ENCODE results near the gene NCAM1.

NCAM1 gene

DNA sequence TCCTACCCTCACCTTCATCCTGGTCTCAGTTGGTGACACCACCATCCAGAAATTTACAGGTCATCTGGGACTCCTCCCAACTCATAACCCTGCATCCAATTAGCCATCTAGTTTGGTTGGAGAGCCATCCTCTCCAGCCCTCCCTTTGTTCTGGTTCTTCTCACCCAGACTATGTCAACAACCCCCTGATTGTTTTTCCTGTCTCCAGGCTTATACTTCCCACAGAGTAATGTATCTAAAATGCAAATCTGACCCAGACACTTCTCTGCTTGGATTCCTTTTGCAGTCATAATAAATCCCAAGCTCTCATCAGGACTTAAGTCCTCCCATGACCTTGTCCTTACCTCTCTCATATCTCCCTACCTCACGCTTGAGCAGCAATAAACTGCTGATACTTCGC is 356.1 kb downstream of the NCAM1 start:
- Histone ChIP-seq H3K4me1 (ENCODE audit: low read length) (peaks cover 10% of the 10 kb centered on the region), H3K4me2 (ENCODE audit: low read depth, low read length) (no peak overlapping the region), H4K20me1 (ENCODE audit: insufficient read depth, low read length) (no peaks in the 10 kb centered on the region), H3F3A (ENCODE audit: insufficient read depth, low read length) (no peaks in the 10 kb centered on the region), H3K9me3 (replicated peaks; ENCODE audit: insufficient read depth, low read length) (no peaks in the 10 kb centered on the region), H3K27ac (ENCODE audit: low read length) (no peak overlapping the region), H3K4me3 (ENCODE audit: low read length) (no peak overlapping the region), H3K9ac (ENCODE audit: low read length) (no peak overlapping the region), H3K9me2 (replicated peaks; ENCODE audit: insufficient read depth, low read length) (no peaks in the 10 kb centered on the region), H2AFZ (ENCODE audit: low read length) (no peak overlapping the region), H3K36me3 (replicated peaks; ENCODE audit: insufficient read depth, low read length) (no peaks in the 10 kb centered on the region), H3K79me2 (ENCODE audit: low read length) (peaks cover 7% of the 10 kb centered on the region; the same call in 1 of the 2 replicates), H3K27me3 (replicated peaks; ENCODE audit: insufficient read depth, low read length) (no peaks in the 10 kb centered on the region)
- TF ChIP-seq EZH2phosphoT487 (IDR thresholded peaks at IDR 0.05; ENCODE audit: low read length): no peak
- TF ChIP-seq, protein P1, sequence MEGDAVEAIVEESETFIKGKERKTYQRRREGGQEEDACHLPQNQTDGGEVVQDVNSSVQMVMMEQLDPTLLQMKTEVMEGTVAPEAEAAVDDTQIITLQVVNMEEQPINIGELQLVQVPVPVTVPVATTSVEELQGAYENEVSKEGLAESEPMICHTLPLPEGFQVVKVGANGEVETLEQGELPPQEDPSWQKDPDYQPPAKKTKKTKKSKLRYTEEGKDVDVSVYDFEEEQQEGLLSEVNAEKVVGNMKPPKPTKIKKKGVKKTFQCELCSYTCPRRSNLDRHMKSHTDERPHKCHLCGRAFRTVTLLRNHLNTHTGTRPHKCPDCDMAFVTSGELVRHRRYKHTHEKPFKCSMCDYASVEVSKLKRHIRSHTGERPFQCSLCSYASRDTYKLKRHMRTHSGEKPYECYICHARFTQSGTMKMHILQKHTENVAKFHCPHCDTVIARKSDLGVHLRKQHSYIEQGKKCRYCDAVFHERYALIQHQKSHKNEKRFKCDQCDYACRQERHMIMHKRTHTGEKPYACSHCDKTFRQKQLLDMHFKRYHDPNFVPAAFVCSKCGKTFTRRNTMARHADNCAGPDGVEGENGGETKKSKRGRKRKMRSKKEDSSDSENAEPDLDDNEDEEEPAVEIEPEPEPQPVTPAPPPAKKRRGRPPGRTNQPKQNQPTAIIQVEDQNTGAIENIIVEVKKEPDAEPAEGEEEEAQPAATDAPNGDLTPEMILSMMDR (IDR thresholded peaks at IDR 0.05; ENCODE audit: low read length): no peak
- no peak for TF ChIP-seq EZH2 (optimal IDR thresholded peaks at IDR 0.05; ENCODE audit: low read depth, low read length)
- no peak for DNase-seq

DNA sequence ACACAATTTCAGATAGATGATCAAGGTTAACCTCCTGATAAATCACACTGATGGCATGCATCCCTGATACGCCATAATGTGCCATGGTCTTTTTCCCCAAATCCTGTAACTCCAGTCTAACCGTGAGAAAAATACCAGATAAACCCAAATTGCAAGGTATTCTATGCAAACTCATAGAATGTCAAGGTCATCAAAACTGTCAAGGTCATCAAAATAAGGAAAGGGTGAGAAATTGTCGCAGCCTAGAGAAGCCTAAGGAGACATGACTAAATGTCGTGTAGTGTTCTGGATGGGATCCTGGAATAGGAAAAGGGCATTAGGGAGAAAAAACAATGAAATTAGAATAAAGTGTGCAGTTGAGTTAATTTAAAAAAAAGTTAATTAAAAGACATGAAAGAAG is 357.9 kb downstream of the NCAM1 start:
- Histone ChIP-seq H3K9me2 (replicated peaks; ENCODE audit: insufficient read depth, low read length) (no peaks in the 10 kb centered on the region), H3F3A (ENCODE audit: insufficient read depth, low read length) (no peaks in the 10 kb centered on the region), H3K79me2 (ENCODE audit: low read length) (peaks cover 7% of the 10 kb centered on the region; the same call in 1 of the 2 replicates), H3K27ac (ENCODE audit: low read length) (no peak overlapping the region), H2AFZ (ENCODE audit: low read length) (no peak overlapping the region), H3K4me3 (ENCODE audit: low read length) (no peak overlapping the region), H3K36me3 (replicated peaks; ENCODE audit: insufficient read depth, low read length) (no peaks in the 10 kb centered on the region), H3K4me1 (ENCODE audit: low read length) (peaks cover 5% of the 10 kb centered on the region), H3K9ac (ENCODE audit: low read length) (no peak overlapping the region), H3K9me3 (replicated peaks; ENCODE audit: insufficient read depth, low read length) (no peaks in the 10 kb centered on the region), H4K20me1 (ENCODE audit: insufficient read depth, low read length) (no peaks in the 10 kb centered on the region), H3K27me3 (replicated peaks; ENCODE audit: insufficient read depth, low read length) (no peaks in the 10 kb centered on the region), H3K4me2 (ENCODE audit: low read depth, low read length) (no peak overlapping the region)
- TF ChIP-seq EZH2phosphoT487 (IDR thresholded peaks at IDR 0.05; ENCODE audit: low read length): no peak
- TF ChIP-seq, protein P1 (IDR thresholded peaks at IDR 0.05; ENCODE audit: low read length): no peak
- no peak for TF ChIP-seq EZH2 (optimal IDR thresholded peaks at IDR 0.05; ENCODE audit: low read depth, low read length)
- no peak for DNase-seq

DNA sequence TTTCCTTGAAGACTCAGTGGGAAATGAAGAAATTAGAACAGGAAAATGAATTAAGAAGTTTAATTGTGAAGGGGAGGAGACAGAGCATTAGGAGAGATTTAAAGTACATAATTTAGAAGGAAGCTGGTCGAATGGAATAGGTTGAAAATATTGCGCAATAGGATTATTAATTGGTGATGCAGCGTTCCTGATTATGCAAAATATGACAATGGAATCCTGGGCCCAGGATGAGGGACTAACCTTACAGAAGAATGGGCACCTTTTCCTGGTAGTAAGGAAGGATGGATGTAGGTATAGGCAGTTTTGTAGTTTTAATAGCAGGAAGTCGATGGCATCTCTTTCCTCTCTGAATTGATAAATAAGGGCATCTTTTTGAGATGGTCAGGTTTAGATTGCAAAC is 360.9 kb downstream of the NCAM1 start:
- no peak for DNase-seq
- Histone ChIP-seq H3K9ac (ENCODE audit: low read length) (no peak overlapping the region), H4K20me1 (ENCODE audit: insufficient read depth, low read length) (no peaks in the 10 kb centered on the region), H3K4me3 (ENCODE audit: low read length) (no peak overlapping the region), H3K27ac (ENCODE audit: low read length) (no peak overlapping the region), H3K27me3 (replicated peaks; ENCODE audit: insufficient read depth, low read length) (no peaks in the 10 kb centered on the region), H3K36me3 (replicated peaks; ENCODE audit: insufficient read depth, low read length) (no peaks in the 10 kb centered on the region), H3K9me2 (replicated peaks; ENCODE audit: insufficient read depth, low read length) (no peaks in the 10 kb centered on the region), H3K4me1 (ENCODE audit: low read length) (no peaks in the 10 kb centered on the region), H3K9me3 (replicated peaks; ENCODE audit: insufficient read depth, low read length) (no peaks in the 10 kb centered on the region), H2AFZ (ENCODE audit: low read length) (no peak overlapping the region), H3F3A (ENCODE audit: insufficient read depth, low read length) (no peaks in the 10 kb centered on the region), H3K4me2 (ENCODE audit: low read depth, low read length) (no peak overlapping the region), H3K79me2 (ENCODE audit: low read length) (no peaks in the 10 kb centered on the region)
- TF ChIP-seq EZH2 (optimal IDR thresholded peaks at IDR 0.05; ENCODE audit: low read depth, low read length): no peak
- no peak for TF ChIP-seq EZH2phosphoT487 (IDR thresholded peaks at IDR 0.05; ENCODE audit: low read length)
- TF ChIP-seq, protein P1 (IDR thresholded peaks at IDR 0.05; ENCODE audit: low read length): no peak
